OCI-LY7 (cell line): Measurements from ENCODE around the gene SLC1A7. TPM values are rescaled to one million over a fixed set of nuclear protein-coding genes. Genes with fewer than 3 reads are reported as not detected.

Experiments used
- BruUV-seq: library from RNA; stranded (reverse); fragments of 400-500 nt; replicated peaks from 2 replicates; lab custom pipeline; 2021; lab: Mats Ljungman, UMichigan
- CTCF ChIA-PET: fragments of 300-600 bp; sonication (Branson Sonifier 250); formaldehyde crosslinking; loops from one replicate; lab custom pipeline; 2022; ENCODE audit warnings: antibody characterized with exemption; ENCODE audit not compliant: unreplicated experiment; lab: Charles Lee
- POLR2A ChIA-PET: fragments of 300-600 bp; sonication (Branson Sonifier 250); formaldehyde crosslinking; loops from one replicate; lab custom pipeline; 2022; ENCODE audit warnings: antibody characterized with exemption; lab: Charles Lee
- DNase-seq: peaks from one replicate; pipeline ENCODE4 v3.0.0-alpha.2; 2015; ENCODE audit warnings: low spot score
- H2AFZ ChIP-seq: fragments of 200-600 bp; sonication (generic), shearing (Covaris generic); 2 replicates; pipeline ENCODE4 v1.6.1; 2014; ENCODE audit warnings: mild to moderate bottlenecking, antibody characterized with exemption, low read length, moderate library complexity
- H3K27ac ChIP-seq: fragments of 200-600 bp; sonication (generic); 2 replicates; pipeline ENCODE4 v1.5.1; 2014; ENCODE audit warnings: mixed run types, low read depth, mild to moderate bottlenecking, moderate library complexity, low read length, inconsistent platforms; ENCODE audit not compliant: poor library complexity, severe bottlenecking
- H3K36me3 ChIP-seq: fragments of 200-600 bp; sonication (generic); 2 replicates; pipeline ENCODE4 v1.6.1; 2014; ENCODE audit warnings: mild to moderate bottlenecking, antibody characterized with exemption, low read length, moderate library complexity, mixed read lengths; ENCODE audit not compliant: insufficient read depth
- H3K4me1 ChIP-seq: fragments of 200-600 bp; sonication (generic); 2 replicates; pipeline ENCODE4 v1.5.1; 2014; ENCODE audit warnings: mild to moderate bottlenecking, low read length; ENCODE audit not compliant: insufficient read depth, poor library complexity, severe bottlenecking
- H3K4me2 ChIP-seq: fragments of 200-600 bp; sonication (generic); 2 replicates; pipeline ENCODE4 v1.6.1; 2014; ENCODE audit warnings: mild to moderate bottlenecking, low read length
- H3K4me3 ChIP-seq: fragments of 200-600 bp; sonication (generic); 2 replicates; pipeline ENCODE4 v1.5.1; 2014; ENCODE audit warnings: mild to moderate bottlenecking, low read depth, low read length; ENCODE audit not compliant: poor library complexity, severe bottlenecking
- H3K79me2 ChIP-seq: fragments of 200-600 bp; sonication (generic); 2 replicates; pipeline ENCODE4 v1.6.1; 2016; ENCODE audit warnings: low read depth, mild to moderate bottlenecking, low read length, moderate library complexity, mixed read lengths; ENCODE audit not compliant: insufficient read depth
- H3K9me2 ChIP-seq: fragments of 200-600 bp; sonication (generic); 2 replicates; pipeline ENCODE4 v1.6.1; 2016; ENCODE audit warnings: mild to moderate bottlenecking, low read length, mixed read lengths; ENCODE audit not compliant: insufficient read depth
- H3K9me3 ChIP-seq: fragments of 200-600 bp; sonication (generic); 2 replicates; pipeline ENCODE4 v1.6.1; 2014; ENCODE audit warnings: mild to moderate bottlenecking, mixed run types, low read length, mixed read lengths
- H4K20me1 ChIP-seq: fragments of 200-600 bp; sonication (generic); 2 replicates; pipeline ENCODE4 v1.6.1; 2014; ENCODE audit warnings: mild to moderate bottlenecking, antibody characterized with exemption, low read length, moderate library complexity, mixed read lengths; ENCODE audit not compliant: insufficient read depth
- CTCF ChIP-seq: fragments of 200-600 bp; sonication (generic); conservative IDR thresholded peaks from 2 replicates; pipeline ENCODE4 v1.5.1; 2014; ENCODE audit warnings: mild to moderate bottlenecking, antibody characterized with exemption, low read length, moderate library complexity, mixed read lengths
- EZH2phosphoT487 ChIP-seq: fragments of 200-600 bp; sonication (generic); IDR thresholded peaks from 2 replicates; pipeline ENCODE4 v1.6.1; 2018; ENCODE audit warnings: low read depth, borderline replicate concordance, mild to moderate bottlenecking, mixed run types, antibody characterized with exemption, low read length, moderate library complexity, mixed read lengths
- intact Hi-C: fragments of 100-400 bp; cut with micrococcal nuclease; formaldehyde crosslinking; loops from one replicate; pipeline ENCODE4 v1.10.0; 2022; ENCODE audit not compliant: unreplicated experiment
- total RNA-seq, 2 experiments: library from RNA; depleted of rRNA in 1 of 2; stranded (reverse); fragments of >200 nt in 1 of 2; shearing (Covaris generic) in 1 of 2; gene quantifications; 2 replicates each; pipeline ENCODE4 v1.2.3, GENCODE V29; 2014 to 2022

Gene SLC1A7
- total RNA-seq, 2 experiments from 2014 or later, result not detected

GRCh38 chr1:53145942-53146708, 3.7 kb upstream of the SLC1A7 start:
- H3K9me3 ChIP-seq, result no peaks in the 10 kb centered on the region
- no peak overlapping the region for H3K4me2 ChIP-seq
- no peaks in the 10 kb centered on the region for H4K20me1 ChIP-seq
- no peaks in the 10 kb centered on the region for H3K36me3 ChIP-seq
- intact Hi-C loops, result no loop called here
- H3K9me2 ChIP-seq, result no peaks in the 10 kb centered on the region
- DNase-seq, result no peak
- peaks cover 5% of the 10 kb centered on the region for H3K4me1 ChIP-seq
- ChIA-PET POLR2A (interaction anchor here (1.1 to 1.6 kb wide), 2 partner anchors 9 to 352 kb away, joined by 3 to 4 read pairs; no protein-coding TSS in a partner anchor), CTCF (no interaction called here)
- H2AFZ ChIP-seq, result no peak overlapping the region
- BruUV-seq, result no TSS peak
- H3K4me3 ChIP-seq, result no peak overlapping the region
- no peaks in the 10 kb centered on the region for H3K79me2 ChIP-seq
- TF ChIP-seq CTCF (no peak), EZH2phosphoT487 (no peak)
- no peak overlapping the region for H3K27ac ChIP-seq

- Histone ChIP-seq H3K4me1 (peaks cover 5% of the 10 kb centered on the region), H3K36me3 (no peaks in the 10 kb centered on the region), H3K27ac (no peak overlapping the region), H3K9me3 (no peaks in the 10 kb centered on the region), H3K79me2 (no peaks in the 10 kb centered on the region), H3K4me2 (no peak overlapping the region), H3K4me3 (no peak overlapping the region), H2AFZ (no peak overlapping the region), H4K20me1 (no peaks in the 10 kb centered on the region), H3K9me2 (no peaks in the 10 kb centered on the region)
- TF ChIP-seq EZH2phosphoT487 (no peak), CTCF (no peak)
- CTCF ChIA-PET, result interaction anchor here (0.6 kb wide), 1 partner anchor 990 kb away, joined by 3 read pairs; no protein-coding TSS in a partner anchor
- intact Hi-C loops, result no loop called here
- no TSS peak for BruUV-seq
- POLR2A ChIA-PET, result interaction anchor here (1.1 kb wide), 1 partner anchor 352 kb away, joined by 3 read pairs; no protein-coding TSS in a partner anchor
- DNase-seq, result no peak
These were observed 3.1 kb upstream of the SLC1A7 start for GRCh38 chr1:53145619-53145941.

GRCh38 chr1:53145051-53145600, 2.7 kb upstream of the SLC1A7 start:
- ChIA-PET POLR2A (interaction anchor here (1.1 kb wide), 1 partner anchor 351 kb away, joined by 3 read pairs; no protein-coding TSS in a partner anchor), CTCF (interaction anchor here (0.6 kb wide), 1 partner anchor 989 kb away, joined by 3 read pairs; no protein-coding TSS in a partner anchor)
- Histone ChIP-seq H3K4me2 (no peak overlapping the region), H3K79me2 (no peaks in the 10 kb centered on the region), H4K20me1 (no peaks in the 10 kb centered on the region), H3K4me3 (no peak overlapping the region), H3K36me3 (no peaks in the 10 kb centered on the region), H3K4me1 (peaks cover 5% of the 10 kb centered on the region), H3K9me2 (no peaks in the 10 kb centered on the region), H3K9me3 (no peaks in the 10 kb centered on the region), H2AFZ (no peak overlapping the region), H3K27ac (no peak overlapping the region)
- DNase-seq, result no peak
- intact Hi-C loops, result no loop called here
- no TSS peak for BruUV-seq
- TF ChIP-seq EZH2phosphoT487, result no peak
- TF ChIP-seq CTCF, result no peak
